Measurements from ENCODE around the gene POLDIP2.
A peak's percentile ranks its signal among the peaks of the same experiment; 100 is the strongest.

POLDIP2 gene

DNA sequence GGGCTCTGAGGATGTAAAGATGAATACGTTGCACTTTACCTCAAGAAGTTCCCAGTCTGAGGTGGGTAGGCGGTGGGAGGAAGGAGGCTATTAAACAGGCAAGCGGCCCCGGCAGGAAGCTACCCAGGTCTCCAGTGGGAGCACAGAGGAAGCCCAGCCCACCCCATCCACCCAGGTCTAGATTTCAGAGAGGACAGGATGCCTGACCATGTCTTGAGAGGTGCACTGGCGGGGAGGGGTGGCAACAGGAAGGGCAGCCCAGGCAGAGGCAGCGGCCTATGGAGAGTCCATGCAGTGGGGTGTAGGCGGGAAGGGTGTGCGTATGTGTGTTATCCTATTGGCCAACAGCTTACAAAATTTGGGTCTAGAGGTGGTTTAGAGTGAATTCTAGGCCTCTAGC lies 28.1 kb upstream of the POLDIP2 start:
- H3K36me3 ChIP-seq (ENCODE audit: control insufficient read depth, insufficient read depth, low read length), result no peaks in the 10 kb centered on the region
- no peaks in the 10 kb centered on the region for H3K9me3 ChIP-seq (ENCODE audit: control insufficient read depth, low read length)
- H3K9ac ChIP-seq (ENCODE audit: low read length), result peak overlapping the region; percentile 49
- H3K27me3 ChIP-seq (ENCODE audit: control insufficient read depth, insufficient read depth, low read length), result peaks cover 18% of the 10 kb centered on the region
- H3K4me3 ChIP-seq (ENCODE audit: low read length), result no peak overlapping the region
- H3K4me1 ChIP-seq (ENCODE audit: control insufficient read depth, insufficient read depth, low read length), result peaks cover 28% of the 10 kb centered on the region

DNA sequence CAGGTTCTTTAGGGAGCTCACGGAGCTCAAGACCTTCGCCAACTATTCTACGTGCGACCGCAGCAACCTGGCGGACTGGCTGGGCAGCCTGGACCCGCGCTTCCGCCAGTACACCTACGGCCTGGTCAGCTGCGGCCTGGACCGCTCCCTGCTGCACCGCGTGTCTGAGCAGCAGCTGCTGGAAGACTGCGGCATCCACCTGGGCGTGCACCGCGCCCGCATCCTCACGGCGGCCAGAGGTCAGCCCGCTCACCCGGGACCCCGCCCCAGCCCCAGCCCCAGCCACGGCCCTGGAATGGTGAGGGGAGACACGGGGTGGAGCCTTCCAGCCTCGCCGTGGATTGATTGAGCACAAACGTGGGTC lies 27.7 kb upstream of the POLDIP2 start:
- peaks cover 18% of the 10 kb centered on the region for H3K27me3 ChIP-seq (ENCODE audit: control insufficient read depth, insufficient read depth, low read length)
- H3K4me3 ChIP-seq (ENCODE audit: low read length), result peak overlapping the region; percentile 67
- no peaks in the 10 kb centered on the region for H3K36me3 ChIP-seq (ENCODE audit: control insufficient read depth, insufficient read depth, low read length)
- peak overlapping the region; percentile 49 for H3K9ac ChIP-seq (ENCODE audit: low read length)
- peaks cover 29% of the 10 kb centered on the region for H3K4me1 ChIP-seq (ENCODE audit: control insufficient read depth, insufficient read depth, low read length)
- H3K9me3 ChIP-seq (ENCODE audit: control insufficient read depth, low read length), result no peaks in the 10 kb centered on the region

DNA sequence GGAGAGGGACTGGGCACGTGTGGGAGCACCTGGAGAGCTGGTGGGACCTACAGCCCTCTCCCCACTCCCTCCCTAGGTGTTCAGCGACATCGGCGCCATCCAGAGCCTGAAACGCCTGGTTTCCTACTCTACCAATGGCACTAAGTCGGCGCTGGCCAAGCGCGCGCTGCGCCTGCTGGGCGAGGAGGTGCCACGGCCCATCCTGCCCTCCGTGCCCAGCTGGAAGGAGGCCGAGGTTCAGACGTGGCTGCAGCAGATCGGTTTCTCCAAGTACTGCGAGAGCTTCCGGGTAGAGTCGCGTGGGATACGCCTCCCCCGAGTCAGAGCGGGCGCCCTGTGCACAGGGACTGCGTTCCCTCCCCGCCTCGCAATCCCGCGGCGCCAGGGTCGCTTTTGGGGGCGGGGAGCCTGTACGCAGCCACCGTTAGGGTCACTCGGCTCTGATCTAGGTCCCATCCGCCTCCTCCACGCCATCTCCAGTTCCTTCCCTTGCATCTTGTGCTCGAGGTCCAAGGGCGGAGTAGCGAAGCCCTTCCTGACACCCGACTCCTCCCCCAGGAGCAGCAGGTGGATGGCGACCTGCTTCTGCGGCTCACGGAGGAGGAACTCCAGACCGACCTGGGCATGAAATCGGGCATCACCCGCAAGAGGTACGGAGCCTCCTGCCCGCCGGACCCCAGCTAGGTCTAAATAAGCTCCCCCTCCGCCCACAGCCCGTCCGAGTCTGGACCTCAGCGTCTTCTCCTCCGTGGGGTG lies 27.1 kb upstream of the POLDIP2 start:
- Histone ChIP-seq H3K27me3 (ENCODE audit: control insufficient read depth, insufficient read depth, low read length) (peaks cover 18% of the 10 kb centered on the region), H3K36me3 (ENCODE audit: control insufficient read depth, insufficient read depth, low read length) (no peaks in the 10 kb centered on the region), H3K4me1 (ENCODE audit: control insufficient read depth, insufficient read depth, low read length) (peaks cover 29% of the 10 kb centered on the region), H3K4me3 (ENCODE audit: low read length) (peak overlapping the region; percentile 67), H3K9ac (ENCODE audit: low read length) (peak overlapping the region; percentile 49), H3K9me3 (ENCODE audit: control insufficient read depth, low read length) (no peaks in the 10 kb centered on the region)

DNA sequence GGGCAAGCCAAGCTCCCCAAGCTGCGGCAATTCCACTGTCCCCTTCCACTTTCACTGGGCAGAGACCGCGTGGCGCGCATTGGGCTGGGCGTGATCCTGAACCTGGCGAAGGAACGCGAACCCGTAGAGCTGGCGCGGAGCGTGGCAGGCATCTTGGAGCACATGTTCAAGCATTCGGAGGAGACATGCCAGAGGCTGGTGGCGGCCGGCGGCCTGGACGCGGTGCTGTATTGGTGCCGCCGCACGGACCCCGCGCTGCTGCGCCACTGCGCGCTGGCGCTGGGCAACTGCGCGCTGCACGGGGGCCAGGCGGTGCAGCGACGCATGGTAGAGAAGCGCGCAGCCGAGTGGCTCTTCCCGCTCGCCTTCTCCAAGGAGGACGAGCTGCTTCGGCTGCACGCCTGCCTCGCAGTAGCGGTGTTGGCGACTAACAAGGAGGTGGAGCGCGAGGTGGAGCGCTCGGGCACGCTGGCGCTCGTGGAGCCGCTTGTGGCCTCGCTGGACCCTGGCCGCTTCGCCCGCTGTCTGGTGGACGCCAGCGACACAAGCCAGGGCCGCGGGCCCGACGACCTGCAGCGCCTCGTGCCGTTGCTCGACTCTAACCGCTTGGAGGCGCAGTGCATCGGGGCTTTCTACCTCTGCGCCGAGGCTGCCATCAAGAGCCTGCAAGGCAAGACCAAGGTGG lies 24.0 kb upstream of the POLDIP2 start:
- H3K4me1 ChIP-seq (ENCODE audit: control insufficient read depth, insufficient read depth, low read length), result peaks cover 29% of the 10 kb centered on the region
- H3K9ac ChIP-seq (ENCODE audit: low read length), result peak overlapping the region; percentile 22
- no peak overlapping the region for H3K4me3 ChIP-seq (ENCODE audit: low read length)
- no peaks in the 10 kb centered on the region for H3K9me3 ChIP-seq (ENCODE audit: control insufficient read depth, low read length)
- peaks cover 18% of the 10 kb centered on the region for H3K27me3 ChIP-seq (ENCODE audit: control insufficient read depth, insufficient read depth, low read length)
- H3K36me3 ChIP-seq (ENCODE audit: control insufficient read depth, insufficient read depth, low read length), result no peaks in the 10 kb centered on the region

DNA sequence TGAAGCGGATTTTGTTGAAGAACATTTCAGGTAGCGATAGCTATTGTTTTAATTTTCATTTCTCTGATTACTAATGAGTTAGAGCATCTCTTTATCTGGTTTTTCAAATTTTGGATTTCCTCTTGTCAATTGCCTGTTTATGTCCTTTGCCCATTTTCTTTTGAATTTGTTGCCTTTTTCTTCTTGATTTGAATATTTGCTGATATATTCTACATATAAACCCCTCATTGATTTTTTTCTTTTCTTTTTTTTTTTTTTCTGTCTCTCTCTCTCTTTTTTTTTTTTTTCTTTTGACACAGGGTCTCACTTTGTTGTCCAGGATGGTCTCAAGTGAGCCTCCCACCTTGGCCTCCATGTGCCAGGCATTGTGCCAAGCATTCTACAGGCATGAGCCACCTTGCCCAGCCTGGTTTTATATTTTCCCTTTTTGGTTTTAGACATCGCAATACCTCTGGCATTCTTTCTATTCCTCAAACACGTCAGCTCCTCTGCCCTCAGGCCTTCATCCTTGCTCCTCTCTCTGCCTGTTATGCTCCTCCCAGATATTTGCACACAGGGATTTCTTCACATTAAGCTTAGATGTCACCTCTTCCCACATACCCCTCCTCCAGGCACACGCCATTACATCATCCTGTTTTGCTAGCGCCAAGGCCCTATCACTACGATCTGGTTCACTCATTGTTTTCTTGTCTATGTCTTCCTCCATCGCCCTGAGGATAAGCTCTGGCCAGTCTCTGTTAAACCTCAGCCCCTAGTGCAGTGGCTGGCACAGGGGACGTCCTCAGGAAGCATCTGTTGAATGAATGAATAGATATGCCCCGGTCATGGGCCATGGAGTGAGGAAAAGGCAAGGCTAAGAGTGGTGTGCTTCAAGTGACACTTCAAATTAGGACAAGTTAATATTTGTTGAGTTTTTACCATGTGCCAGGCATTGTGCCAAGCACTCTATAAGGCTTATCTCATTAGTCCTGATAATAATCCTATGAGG lies 22.8 kb upstream of the POLDIP2 start:
- Histone ChIP-seq H3K36me3 (ENCODE audit: control insufficient read depth, insufficient read depth, low read length) (no peaks in the 10 kb centered on the region), H3K9ac (ENCODE audit: low read length) (no peak overlapping the region), H3K27me3 (ENCODE audit: control insufficient read depth, insufficient read depth, low read length) (peaks cover 18% of the 10 kb centered on the region), H3K9me3 (ENCODE audit: control insufficient read depth, low read length) (no peaks in the 10 kb centered on the region), H3K4me3 (ENCODE audit: low read length) (no peak overlapping the region), H3K4me1 (ENCODE audit: control insufficient read depth, insufficient read depth, low read length) (peaks cover 26% of the 10 kb centered on the region)

DNA sequence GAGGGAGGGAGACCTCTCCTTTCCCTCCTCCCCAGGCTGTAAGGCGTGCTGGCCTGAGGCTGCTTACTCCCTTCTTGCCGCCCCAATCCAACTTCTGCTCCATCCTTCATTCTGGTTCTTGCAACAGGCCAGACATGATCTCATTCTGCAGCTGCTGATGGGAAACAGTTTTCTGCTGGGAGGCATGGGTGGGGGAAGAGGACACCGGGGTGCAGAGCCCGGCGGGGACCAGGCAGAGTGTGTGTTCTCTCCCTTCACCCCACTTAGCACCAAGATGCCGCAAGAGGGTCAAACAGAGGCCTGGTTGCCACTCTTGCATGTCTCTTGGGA lies 15.6 kb upstream of the POLDIP2 start:
- Histone ChIP-seq H3K9me3 (ENCODE audit: control insufficient read depth, low read length) (no peaks in the 10 kb centered on the region), H3K4me1 (ENCODE audit: control insufficient read depth, insufficient read depth, low read length) (peaks cover 11% of the 10 kb centered on the region), H3K9ac (ENCODE audit: low read length) (no peak overlapping the region), H3K36me3 (ENCODE audit: control insufficient read depth, insufficient read depth, low read length) (no peaks in the 10 kb centered on the region), H3K27me3 (ENCODE audit: control insufficient read depth, insufficient read depth, low read length) (peaks cover 26% of the 10 kb centered on the region), H3K4me3 (ENCODE audit: low read length) (no peak overlapping the region)

DNA sequence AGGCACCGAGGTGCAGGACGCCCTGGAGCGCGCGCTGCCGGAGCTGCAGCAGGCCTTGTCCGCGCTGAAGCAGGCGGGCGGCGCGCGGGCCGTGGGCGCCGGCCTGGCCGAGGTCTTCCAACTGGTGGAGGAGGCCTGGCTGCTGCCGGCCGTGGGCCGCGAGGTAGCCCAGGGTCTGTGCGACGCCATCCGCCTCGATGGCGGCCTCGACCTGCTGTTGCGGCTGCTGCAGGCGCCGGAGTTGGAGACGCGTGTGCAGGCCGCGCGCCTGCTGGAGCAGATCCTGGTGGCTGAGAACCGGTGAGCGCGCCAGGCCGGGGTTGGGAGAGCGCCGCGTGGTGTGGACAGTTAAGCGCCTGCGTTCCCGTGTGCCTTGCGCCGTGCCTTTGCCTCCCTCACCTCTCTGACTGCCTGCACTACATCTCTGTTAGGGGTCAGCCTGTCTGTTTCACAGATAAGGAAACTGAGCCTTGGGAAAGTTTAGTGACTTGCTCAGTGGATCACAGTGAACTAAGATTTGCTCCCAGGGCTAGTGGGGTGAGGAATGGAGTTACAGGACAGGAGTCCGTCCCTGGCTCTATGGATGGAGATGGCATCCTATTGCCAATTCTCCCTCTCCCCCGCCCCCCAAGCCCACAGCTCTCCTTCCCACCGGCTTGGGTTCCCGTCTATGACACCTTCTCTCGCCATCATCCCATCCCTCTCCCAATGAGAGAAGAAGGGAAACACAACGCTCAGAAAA lies 15.0 kb upstream of the POLDIP2 start:
- no peak overlapping the region for H3K4me3 ChIP-seq (ENCODE audit: low read length)
- H3K27me3 ChIP-seq (ENCODE audit: control insufficient read depth, insufficient read depth, low read length), result peaks cover 26% of the 10 kb centered on the region
- H3K4me1 ChIP-seq (ENCODE audit: control insufficient read depth, insufficient read depth, low read length), result peaks cover 11% of the 10 kb centered on the region
- no peaks in the 10 kb centered on the region for H3K36me3 ChIP-seq (ENCODE audit: control insufficient read depth, insufficient read depth, low read length)
- peak overlapping the region; percentile 55 for H3K9ac ChIP-seq (ENCODE audit: low read length)
- no peaks in the 10 kb centered on the region for H3K9me3 ChIP-seq (ENCODE audit: control insufficient read depth, low read length)

DNA sequence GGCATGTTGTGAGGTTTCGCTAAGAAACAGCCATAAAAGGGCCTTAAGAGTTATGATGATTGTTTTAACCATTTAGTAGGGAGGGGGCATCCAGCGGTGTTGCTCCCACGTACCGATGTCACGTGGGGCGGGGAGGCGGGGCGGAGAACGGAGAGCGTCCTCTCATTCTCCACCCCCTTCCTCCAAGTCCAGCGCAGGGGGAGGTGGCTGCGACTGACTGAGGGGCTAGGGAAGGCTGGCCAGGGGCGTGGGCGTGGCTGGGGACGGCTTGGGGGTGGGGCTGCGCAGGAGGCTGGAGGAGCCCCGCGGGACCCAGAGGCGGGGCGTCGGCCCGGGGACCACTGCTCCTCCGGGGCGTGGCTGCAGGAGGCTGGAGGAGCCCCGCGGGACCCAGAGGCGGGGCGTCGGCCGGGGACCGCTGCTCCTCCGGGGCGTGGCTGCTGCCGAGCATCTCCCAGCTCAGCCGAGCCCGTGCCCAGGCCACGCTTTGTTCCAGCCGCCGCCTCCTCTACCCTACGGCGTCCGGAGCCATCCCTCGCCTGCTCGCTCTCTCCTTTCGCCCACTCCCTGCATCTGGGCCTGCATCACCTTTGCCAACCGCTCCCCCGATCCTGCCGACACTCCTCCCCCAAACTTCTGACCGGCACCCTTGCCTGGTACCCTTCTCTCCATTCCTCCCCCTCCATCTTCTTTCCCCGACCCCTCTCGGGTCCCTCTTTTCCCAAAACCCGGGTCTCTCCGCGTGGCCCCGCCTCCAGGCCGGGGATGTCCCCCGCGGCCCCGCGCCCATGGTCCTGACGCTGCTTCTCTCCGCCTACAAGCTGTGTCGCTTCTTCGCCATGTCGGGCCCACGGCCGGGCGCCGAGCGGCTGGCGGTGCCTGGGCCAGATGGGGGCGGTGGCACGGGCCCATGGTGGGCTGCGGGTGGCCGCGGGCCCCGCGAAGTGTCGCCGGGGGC lies 14.2 kb upstream of the POLDIP2 start, which contains the start of gene SARM1:
SARM1 (plus strand) TSS at position 450 of the 958 bp plus-strand sequence; CDS start at position 789, 339 bp downstream.
- no peaks in the 10 kb centered on the region for H3K9me3 ChIP-seq (ENCODE audit: control insufficient read depth, low read length)
- peak within 1 kb of the TSS; percentile 55 for H3K9ac ChIP-seq (ENCODE audit: low read length)
- H3K4me1 ChIP-seq (ENCODE audit: control insufficient read depth, insufficient read depth, low read length), result peaks cover 11% of the 10 kb centered on the region
- H3K27me3 ChIP-seq (ENCODE audit: control insufficient read depth, insufficient read depth, low read length), result peaks cover 26% of the 10 kb centered on the region
- no peaks in the 10 kb centered on the region for H3K36me3 ChIP-seq (ENCODE audit: control insufficient read depth, insufficient read depth, low read length)
- H3K4me3 ChIP-seq (ENCODE audit: low read length), result no peak within 1 kb of the TSS

DNA sequence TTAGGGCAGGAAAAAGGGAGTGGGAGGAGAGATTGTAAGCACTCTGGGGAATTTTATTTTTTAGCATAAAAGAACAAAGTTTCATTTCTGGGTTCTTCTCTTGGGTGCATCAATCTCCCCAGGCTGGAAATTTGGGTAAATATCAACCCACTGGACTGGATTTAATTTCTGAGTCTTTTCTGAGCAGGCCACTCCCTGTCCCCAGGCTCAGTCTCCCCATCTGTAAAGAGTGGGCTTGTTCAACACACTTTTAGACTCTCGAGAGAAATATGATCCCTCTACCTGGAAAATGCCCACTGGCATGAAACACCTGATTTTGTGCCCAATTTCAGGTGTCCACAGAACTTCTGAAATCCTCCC lies 13.4 kb upstream of the POLDIP2 start:
- peaks cover 26% of the 10 kb centered on the region for H3K27me3 ChIP-seq (ENCODE audit: control insufficient read depth, insufficient read depth, low read length)
- H3K36me3 ChIP-seq (ENCODE audit: control insufficient read depth, insufficient read depth, low read length), result no peaks in the 10 kb centered on the region
- H3K9me3 ChIP-seq (ENCODE audit: control insufficient read depth, low read length), result no peaks in the 10 kb centered on the region
- H3K4me1 ChIP-seq (ENCODE audit: control insufficient read depth, insufficient read depth, low read length), result peaks cover 11% of the 10 kb centered on the region
- no peak overlapping the region for H3K4me3 ChIP-seq (ENCODE audit: low read length)
- no peak overlapping the region for H3K9ac ChIP-seq (ENCODE audit: low read length)

DNA sequence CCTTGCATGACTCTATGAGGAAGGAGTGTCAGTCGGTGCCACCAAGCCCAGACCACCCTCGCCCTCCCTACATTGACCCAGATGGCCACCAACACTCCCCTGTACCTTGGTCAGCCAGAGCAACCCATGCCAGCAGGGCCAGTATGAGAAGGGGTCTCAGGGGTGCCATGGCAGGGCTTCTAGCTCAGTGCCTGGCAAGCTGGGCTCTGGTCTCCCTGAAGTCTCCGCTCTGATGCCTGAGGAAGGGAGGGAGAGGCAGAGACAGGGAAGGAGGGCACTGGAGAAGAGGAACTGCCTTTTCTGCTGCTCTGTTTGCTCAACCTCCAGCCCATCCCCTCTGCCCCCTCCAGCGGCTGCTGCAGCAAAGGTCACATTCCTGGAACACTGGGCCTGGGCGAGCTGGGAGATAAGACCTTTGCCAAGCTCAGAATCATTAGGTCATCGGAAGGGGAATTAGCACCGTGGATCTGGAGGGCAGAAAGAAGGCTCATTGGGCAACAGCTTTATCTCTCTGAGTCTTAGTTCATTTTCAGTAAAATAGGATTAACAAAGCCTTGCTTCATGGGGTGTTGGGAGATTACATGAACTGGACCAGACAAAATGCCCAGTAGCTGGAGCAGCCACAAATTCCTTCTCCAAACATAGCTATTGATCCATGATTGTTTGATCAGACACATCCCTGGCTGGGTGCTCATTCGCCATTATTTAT lies 12.9 kb upstream of the POLDIP2 start, which contains the start of gene VTN:
VTN (minus strand) TSS at position 273 of the 709 bp plus-strand sequence; CDS start at position 169, 104 bp downstream.
- Histone ChIP-seq H3K9ac (ENCODE audit: low read length) (no peak within 1 kb of the TSS), H3K4me3 (ENCODE audit: low read length) (no peak within 1 kb of the TSS), H3K36me3 (ENCODE audit: control insufficient read depth, insufficient read depth, low read length) (no peaks in the 10 kb centered on the region), H3K27me3 (ENCODE audit: control insufficient read depth, insufficient read depth, low read length) (peaks cover 26% of the 10 kb centered on the region), H3K4me1 (ENCODE audit: control insufficient read depth, insufficient read depth, low read length) (peaks cover 11% of the 10 kb centered on the region), H3K9me3 (ENCODE audit: control insufficient read depth, low read length) (no peaks in the 10 kb centered on the region)
